ENCODE results near the gene TACR3.
"Not testable (repeated sequence)": the region's sequence is repeated elsewhere in the genome, so short reads cannot be mapped to it uniquely, and the experiment has no call there.

TACR3 gene, protein sequence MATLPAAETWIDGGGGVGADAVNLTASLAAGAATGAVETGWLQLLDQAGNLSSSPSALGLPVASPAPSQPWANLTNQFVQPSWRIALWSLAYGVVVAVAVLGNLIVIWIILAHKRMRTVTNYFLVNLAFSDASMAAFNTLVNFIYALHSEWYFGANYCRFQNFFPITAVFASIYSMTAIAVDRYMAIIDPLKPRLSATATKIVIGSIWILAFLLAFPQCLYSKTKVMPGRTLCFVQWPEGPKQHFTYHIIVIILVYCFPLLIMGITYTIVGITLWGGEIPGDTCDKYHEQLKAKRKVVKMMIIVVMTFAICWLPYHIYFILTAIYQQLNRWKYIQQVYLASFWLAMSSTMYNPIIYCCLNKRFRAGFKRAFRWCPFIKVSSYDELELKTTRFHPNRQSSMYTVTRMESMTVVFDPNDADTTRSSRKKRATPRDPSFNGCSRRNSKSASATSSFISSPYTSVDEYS

DNA sequence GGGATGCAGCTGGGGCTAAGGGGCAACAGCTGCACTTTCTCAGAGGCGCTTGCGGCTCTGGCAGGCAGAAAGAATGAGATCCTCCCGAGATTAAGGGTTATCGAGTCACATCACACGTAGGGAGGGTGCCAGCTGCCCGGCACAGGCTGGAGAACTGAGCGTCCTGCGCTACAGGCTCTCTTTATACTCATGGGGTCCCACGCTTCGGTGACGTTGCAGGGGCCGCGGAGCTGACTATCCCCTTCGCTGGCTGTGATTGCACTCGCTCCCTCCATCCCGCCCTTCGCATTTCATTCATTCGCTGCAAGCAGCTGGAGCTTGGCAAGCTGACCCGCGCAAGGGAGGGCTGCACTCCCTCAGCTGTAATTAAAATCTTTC, at the start of gene TACR3:
Gene TACR3 (minus strand): TSS at position 156 of the 378 bp plus-strand sequence. CDS start 310 bp downstream, outside the sequence.
- DNase-seq (ENCODE audit: low spot score): no peak

DNA sequence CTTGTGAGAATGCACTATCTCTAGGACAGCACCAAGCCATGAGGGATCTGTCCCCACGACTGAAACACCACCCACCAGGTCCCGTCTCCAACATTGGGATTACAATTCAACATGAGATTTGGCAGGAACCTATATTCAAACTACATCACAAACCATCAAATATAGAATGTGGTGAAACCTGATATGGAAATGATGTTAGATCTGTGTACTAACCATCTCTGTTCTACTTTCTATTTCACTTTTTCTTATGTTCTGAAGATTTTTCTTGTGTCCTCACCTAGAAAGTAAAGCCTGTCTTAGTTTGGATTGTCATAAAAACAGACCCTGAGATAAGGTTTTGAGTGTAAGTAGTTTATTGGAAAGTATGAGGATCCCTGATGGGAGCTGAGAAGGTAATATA, 37.8 kb upstream of the TACR3 start:
- DNase-seq (ENCODE audit: low spot score): no peak

DNA sequence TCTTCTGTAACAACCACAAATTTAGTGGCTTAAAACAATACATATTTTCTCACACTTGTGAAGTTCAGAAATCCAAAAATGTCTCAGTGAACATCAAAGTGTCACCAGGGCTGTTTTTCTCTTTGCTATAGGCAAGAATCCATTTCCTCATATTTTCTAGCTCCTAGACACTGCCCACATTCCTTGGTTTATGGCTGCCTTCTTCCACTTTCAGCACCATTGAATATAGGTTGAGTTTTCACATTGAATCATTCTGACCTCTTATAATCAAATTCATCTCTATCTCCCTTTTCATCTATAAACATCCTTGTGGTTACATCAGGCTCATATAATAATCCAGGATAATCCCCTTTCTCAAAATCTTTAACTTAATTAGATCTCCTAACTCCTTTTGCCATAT, 37.0 kb upstream of the TACR3 start:
- no peak for DNase-seq (ENCODE audit: low spot score)

DNA sequence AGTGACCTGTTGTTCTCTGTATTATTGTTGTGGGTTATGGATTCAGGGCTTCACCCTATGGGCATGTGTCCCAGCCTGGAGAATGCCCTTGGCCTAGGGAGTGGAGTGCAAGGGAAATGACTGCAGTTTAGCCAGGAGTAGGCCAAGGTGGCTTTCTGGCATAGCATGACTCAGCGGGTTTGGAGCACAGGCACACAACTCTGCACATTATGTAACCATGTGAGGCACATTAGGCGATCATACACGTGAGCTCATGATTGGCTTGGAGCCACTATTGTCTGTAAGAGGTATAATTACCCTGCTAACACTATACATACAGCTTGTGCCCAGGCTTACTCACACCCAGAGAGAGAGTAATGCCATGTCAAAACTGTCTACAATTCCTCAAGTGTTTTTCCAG, 35.1 kb upstream of the TACR3 start:
- no peak for DNase-seq (ENCODE audit: low spot score)

DNA sequence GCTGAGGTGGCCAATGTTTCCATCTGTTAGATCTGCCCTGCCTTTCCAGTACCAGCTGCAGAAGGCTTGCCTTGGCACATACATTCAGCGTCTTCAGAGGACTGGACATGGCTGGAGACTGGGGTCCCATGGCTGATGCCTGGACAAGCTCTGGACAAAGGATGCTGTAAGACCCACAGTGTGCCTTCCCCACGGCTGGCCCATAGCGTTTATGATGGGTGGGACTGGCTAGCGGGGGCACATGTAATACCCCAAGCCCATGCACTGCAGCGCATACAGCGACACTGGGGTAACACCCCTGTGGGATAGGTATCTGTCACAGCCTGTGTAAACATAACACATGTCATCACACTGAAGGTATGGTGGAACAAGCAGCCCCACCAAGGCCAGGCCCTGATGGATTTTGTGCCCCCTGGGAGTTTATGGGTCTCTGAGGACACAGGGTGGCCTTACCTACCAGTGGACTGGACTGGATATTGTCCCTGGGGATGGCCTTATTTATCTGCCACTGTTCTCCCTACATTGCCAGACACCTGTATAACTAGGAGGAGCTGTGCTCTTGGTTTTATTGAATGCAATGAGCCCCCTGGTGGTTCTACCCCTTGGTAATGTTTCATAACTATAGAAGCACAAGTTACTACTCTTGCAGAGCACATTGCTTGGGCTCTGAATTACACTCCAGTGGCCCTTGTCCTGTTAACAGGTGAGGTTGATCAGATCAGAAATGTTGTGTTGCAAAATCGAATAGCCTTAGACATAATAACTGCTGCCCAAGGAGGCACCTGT, 34.3 kb upstream of the TACR3 start:
- DNase-seq (ENCODE audit: low spot score): no peak

DNA sequence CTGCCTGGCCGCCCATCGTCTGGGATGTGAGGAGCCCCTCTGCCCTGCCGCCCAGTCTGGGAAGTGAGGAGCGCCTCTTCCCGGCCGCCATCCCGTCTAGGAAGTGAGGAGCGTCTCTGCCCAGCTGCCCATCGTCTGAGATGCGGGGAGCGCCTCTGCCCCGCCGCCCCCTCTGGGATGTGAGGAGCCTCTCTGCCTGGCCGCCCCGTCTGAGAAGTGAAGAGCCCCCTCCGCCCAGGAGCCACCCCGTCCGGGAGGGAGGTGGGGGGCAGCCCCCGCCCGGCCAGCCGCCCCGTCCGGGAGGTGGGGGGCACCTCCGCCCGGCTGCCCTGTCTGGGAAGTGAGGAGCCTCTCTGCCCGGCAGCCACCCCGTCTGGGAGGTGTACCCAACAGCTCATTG, 3.4 kb upstream of the TACR3 start:
- DNase-seq (ENCODE audit: low spot score): not testable (repeated sequence)

DNA sequence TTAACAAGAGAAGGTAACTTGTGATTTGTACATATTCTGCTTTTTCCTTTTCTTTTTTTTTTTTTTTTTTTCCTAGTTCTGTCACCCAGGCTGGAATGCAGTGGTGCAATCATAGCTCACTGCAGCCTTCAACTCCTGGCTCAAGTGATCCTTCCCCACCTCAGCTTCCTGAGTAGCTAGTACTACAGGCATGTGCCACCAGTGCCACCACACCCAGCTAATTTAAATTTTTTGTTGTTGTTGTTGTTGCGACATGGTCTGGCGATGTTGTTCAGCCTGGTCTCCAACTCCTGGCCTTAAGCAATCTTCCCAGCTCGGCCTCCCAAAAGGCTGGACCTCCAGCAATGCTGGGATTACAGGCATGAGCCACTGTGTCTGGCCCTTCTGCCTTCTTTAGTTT, 1.5 kb upstream of the TACR3 start:
- no peak for DNase-seq (ENCODE audit: low spot score)

DNA sequence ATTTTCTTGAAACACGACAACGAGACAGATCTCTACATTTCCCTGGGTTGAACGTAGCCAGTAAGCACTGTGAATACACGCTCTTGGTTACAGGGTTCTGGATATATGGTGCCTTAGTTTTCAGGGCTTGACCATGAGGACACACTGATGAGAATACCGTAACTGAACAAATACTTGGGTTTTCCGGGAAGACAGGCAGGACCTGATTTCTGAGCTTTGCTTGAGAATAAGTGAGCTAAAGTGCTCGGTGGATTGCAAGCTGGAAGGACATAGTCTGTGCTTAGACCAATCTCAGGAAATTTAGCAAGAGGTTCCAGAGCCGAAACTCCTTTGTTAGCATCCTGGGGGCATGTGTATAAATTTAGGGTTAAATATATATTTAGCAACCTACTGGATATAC, 876 bp upstream of the TACR3 start:
- DNase-seq (ENCODE audit: low spot score): no peak

DNA sequence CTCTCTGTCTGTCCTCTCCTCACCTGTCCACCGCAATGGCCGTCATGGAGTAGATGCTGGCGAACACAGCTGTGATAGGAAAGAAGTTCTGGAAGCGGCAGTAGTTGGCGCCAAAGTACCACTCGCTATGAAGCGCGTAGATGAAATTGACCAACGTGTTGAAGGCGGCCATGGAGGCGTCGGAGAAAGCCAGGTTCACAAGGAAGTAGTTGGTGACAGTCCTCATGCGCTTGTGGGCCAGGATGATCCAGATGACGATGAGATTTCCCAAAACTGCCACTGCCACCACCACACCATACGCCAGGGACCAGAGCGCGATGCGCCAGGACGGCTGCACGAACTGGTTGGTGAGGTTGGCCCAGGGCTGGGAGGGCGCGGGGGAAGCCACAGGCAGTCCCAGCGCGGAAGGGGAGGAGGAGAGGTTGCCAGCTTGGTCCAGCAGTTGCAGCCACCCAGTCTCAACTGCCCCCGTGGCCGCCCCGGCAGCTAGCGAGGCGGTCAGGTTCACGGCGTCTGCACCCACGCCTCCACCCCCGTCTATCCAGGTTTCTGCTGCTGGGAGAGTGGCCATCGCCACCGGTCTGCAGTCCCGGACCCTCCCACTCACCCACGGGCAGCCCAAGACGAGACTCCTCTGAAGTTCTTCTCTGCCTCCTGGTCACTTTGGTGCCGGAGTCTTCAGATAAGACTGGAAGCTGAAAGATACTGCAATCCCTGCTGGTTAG, 518 bp downstream of the TACR3 start:
- DNase-seq (ENCODE audit: low spot score): no peak

DNA sequence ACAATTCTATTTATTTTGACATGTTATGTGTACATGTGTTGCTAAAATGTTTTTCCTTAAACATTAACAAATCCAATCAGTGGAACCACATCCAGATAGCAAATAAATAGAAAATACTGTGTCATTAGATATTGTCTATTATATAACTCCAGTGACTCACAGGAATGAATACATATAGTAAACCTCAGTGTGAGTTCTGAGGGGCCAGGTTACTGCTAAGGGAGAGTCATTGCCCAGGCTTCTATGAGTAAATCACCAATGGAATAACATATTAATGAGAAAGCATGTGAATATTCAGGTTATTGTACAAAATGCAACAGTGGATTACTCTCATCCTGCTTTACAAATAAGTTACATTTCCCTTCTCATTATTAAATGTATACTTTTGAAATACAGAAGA, 27.2 kb downstream of the TACR3 start:
- DNase-seq (ENCODE audit: low spot score): no peak

DNA sequence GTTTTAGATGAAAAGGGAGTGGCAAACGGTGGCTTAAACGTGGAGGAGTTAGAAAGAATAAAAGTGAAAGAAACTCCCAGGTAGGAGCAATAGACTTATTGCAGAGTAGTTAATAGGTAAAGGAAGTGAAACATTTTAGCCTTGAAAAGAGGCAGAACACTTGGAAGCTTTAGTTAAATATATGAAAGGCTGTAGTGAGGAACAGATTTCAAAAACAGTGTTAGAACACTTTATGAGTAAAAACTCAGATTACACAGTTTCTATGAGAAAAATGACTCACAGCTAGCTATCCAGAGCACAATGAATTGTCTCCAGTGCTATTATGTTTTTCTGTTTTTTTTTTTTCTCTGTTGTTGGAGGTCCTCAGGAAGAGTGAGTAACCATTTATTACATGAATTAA, 45.8 kb downstream of the TACR3 start:
- no peak for DNase-seq (ENCODE audit: low spot score)

DNA sequence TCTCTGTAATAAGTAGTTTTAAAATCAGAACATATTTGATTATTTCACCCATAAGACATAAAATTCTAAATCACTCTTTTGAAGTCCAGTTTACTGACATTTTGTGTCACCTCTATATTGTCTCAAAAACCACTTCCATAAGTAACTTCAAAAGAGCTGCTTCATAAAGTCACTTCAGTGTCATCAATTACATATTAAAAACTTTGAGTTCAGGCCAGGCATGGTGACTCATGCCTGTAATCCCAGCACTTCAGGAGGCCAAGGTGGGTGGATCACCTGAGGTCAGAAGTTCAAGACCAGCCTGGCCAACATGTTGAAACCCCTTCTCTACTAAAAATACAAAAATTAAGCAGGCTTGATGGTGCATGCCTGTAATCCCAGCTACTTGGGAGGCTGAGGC, 53.0 kb downstream of the TACR3 start:
- not testable (repeated sequence) for DNase-seq (ENCODE audit: low spot score)

DNA sequence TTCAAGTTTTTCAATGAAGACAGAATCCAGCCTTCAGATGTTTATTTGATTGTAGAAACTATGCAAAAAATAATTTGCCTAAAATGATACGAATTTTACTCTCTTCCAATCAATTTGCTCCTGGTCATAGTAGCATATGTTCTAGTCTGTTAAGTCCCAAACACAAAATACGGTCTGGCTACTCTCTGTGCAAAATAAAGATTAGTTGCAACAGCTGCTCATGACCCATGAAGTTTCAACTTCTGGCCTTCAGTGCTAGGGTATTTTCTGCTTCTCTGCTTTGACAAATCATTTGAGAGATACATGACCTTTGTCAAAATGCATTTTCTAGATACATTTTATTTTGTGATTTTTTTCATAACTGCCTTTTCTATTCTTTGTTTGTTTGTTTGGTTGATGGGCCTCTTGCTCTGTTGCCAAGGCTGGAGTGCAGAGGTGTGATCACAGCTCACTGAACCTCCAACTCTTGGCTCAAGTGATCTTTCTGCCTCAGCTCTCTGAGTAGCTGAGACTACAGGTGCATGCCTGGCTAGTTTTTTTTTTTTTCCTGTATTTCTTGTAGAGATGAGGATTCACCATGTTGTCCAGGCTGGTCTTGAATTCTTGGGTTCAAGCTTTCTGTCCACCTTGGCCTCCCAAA, 55.2 kb downstream of the TACR3 start:
- no peak for DNase-seq (ENCODE audit: low spot score)

DNA sequence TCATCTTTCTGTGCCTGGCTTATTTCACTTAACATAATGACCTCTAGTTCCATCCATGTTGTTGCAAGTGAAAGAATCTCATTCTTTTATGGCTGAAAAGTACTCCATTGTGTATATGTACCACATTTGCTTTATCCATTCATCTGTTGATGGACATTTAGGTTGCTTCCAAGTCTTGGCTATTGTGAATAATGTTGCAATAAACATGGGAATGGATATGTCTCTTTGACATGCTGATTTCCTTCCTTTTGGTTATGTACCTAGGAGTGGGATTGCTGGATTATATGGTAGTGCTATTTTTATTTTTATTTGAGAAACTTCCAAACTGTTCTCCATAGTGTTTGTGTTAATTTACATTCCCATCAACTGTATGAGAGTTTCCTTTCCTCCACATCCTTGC, 71.2 kb downstream of the TACR3 start:
- DNase-seq (ENCODE audit: low spot score): no peak

DNA sequence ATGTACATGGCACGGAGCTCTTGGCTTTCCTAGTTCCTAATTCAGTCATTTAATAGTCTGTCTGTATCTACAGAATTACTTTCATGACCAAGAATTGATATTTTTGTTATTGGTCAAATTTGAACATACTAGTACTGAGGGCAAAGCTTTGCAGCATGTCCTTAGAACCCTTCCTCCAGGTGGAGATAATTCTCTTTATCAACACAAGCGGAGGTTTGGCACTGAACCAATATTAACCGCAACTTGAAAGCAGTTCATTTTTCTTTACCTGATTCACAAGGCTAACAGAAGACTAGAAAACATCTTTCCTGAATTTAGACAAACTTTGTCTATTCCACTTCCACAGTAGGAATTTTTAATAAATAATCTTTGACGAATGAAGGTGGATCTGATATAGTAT, 73.8 kb downstream of the TACR3 start:
- DNase-seq (ENCODE audit: low spot score): no peak

DNA sequence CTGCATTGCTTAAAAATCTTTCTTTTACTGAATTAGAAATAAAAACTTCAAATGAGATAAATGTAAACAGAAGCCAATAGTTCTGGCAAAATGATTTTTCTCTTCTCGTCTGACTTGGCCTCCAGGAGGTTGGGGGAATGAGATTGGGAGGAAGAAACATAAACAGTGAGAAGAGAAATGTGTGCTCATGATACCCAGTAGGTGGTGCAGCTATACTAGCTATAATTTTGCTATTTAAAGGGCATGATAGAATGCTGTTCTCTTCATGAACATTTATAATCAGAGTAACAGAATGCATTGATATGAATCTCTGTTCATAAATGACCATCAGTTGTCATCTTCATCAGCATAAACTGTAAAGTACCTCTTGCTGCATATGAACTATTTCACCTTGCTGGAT, 85.5 kb downstream of the TACR3 start:
- DNase-seq (ENCODE audit: low spot score): no peak

DNA sequence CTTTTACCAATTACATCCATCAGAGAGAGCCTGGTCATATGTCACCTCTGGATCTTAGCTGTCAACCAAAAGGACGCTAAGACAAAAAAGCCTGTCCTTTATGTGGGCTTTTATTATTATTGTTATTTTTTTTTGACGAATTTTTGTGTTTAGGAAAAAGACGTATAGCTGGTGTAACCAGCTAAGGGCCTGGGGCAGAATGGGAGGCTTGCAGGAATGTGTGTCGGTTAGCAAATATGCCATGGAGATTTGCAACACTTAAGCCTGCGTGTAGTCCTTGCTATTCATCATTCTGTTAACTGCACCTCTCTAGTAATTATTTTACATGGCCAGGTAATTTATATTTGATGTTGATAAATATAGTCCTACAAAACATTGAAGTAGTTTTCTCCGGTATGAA, 93.5 kb downstream of the TACR3 start:
- no peak for DNase-seq (ENCODE audit: low spot score)

DNA sequence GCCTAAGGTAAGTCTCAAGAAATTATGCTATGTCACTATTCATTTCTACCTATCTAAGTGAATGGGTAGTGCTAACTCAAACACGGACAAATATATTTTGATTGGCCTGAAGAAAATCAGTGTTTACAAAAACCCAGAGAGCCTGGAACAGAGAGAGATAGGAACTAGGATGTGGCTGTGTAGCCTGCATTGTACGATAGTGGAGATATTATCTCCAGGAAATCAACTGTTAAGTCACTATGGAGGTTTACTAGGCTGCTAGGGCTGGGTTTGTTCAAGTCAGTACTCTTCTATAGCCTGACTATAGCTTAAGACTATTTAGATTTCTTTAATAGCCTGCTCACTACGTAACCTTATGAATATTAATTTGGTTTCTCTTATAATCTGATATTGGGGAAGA, 127.9 kb downstream of the TACR3 start:
- no peak for DNase-seq (ENCODE audit: low spot score)

DNA sequence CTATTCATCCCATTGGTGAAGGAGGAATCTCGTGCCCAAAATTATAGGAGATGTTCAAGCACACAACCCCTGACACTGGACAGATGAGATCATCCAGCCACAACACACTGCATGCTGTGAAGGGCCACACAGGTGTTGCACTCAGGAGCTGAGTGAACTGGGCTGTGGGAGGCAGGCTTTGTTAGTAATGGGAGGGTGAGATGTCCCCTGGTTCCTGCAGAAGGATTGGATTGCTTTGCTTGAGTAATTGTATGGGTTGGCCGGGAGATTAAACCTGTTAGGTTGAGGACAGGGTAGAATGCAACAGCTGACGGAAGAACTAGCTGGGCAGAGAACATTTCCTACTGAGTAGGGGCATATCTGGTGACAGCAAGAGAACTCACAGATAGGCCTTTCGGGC, 152.2 kb downstream of the TACR3 start:
- DNase-seq (ENCODE audit: low spot score): no peak

DNA sequence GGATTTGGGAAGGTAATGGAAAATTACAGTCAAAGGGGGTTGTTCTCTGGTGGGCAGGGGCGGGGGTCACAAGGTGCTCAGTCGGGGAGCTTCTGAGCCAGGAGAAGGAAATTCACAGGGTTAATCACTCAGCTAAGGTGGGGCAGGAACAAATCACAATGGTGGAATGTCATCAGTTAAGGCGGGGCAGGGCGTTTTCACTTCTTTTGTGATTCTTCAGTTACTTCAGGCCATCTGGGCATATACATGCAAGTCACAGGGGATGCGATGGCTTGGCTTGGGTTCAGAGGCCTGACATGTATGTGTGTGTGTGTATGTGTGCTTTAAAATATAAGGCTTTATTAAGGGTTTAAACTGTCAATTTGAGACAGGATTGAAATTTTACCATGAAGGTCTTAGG, 160.6 kb downstream of the TACR3 start:
- not testable (repeated sequence) for DNase-seq (ENCODE audit: low spot score)

Measured in hepatic stellate cell (primary cell).